ENCODE results near the gene LHPP. TPM values are rescaled to one million over a fixed set of nuclear protein-coding genes. Genes with fewer than 3 reads are reported as not detected.

Gene LHPP
- total RNA-seq, 1 experiment from 2014 or later = 6.6 TPM

- H3K4me3 ChIP-seq (ENCODE audit: low read length) = no peak overlapping the region
- H3K27me3 ChIP-seq (ENCODE audit: low read length) = no peaks in the 10 kb centered on the region
- intact Hi-C loops (cut with micrococcal nuclease) = no loop called here
- H3K4me1 ChIP-seq (ENCODE audit: insufficient read depth, low read length) = no peaks in the 10 kb centered on the region
- no peaks in the 10 kb centered on the region for H3K9me3 ChIP-seq (ENCODE audit: low read length)
- BruUV-seq (replicated peaks) = no TSS peak
- H3K9ac ChIP-seq (ENCODE audit: low read length) = no peak overlapping the region
- no peaks in the 10 kb centered on the region for H3F3A ChIP-seq (ENCODE audit: low read length, unreplicated experiment)
- no peaks in the 10 kb centered on the region for H3K36me3 ChIP-seq (ENCODE audit: low read depth, low read length)
- no peak for ATAC-seq
- H3K79me2 ChIP-seq (ENCODE audit: low read length) = no peaks in the 10 kb centered on the region
- no peak for TF ChIP-seq EZH2phosphoT487 (IDR thresholded peaks at IDR 0.05; ENCODE audit: borderline replicate concordance, low read length)
- no peak for TF ChIP-seq CTCF (conservative IDR thresholded peaks at IDR 0.05; ENCODE audit: low read depth, low read length)
- TF ChIP-seq EZH2 (IDR thresholded peaks at IDR 0.05; ENCODE audit: low read length, unreplicated experiment) = no peak
- no peak for DNase-seq
- CTCF ChIA-PET = no interaction called here
- no peak overlapping the region for H2AFZ ChIP-seq (ENCODE audit: low read length)
- no peak overlapping the region for H3K4me2 ChIP-seq (ENCODE audit: low read length)
- no peaks in the 10 kb centered on the region for H3K9me2 ChIP-seq (replicated peaks; ENCODE audit: low read length)
- POLR2A ChIA-PET (ENCODE audit: unreplicated experiment) = no interaction called here
- H4K20me1 ChIP-seq (ENCODE audit: low read length) = no peaks in the 10 kb centered on the region
- no peak overlapping the region for H3K27ac ChIP-seq (ENCODE audit: low read length)
These were observed 158.3 kb downstream of the LHPP start for GRCh38 chr10:124619802-124620490.

- H3F3A ChIP-seq (ENCODE audit: low read length, unreplicated experiment) = no peaks in the 10 kb centered on the region
- H3K79me2 ChIP-seq (ENCODE audit: low read length) = no peaks in the 10 kb centered on the region
- POLR2A ChIA-PET (ENCODE audit: unreplicated experiment) = no interaction called here
- no TSS peak for BruUV-seq (replicated peaks)
- H3K9ac ChIP-seq (ENCODE audit: low read length) = no peak overlapping the region
- CTCF ChIA-PET = no interaction called here
- no peak for ATAC-seq
- H3K27ac ChIP-seq (ENCODE audit: low read length) = no peak overlapping the region
- no peaks in the 10 kb centered on the region for H4K20me1 ChIP-seq (ENCODE audit: low read length)
- no peak overlapping the region for H3K4me3 ChIP-seq (ENCODE audit: low read length)
- peaks cover 2% of the 10 kb centered on the region for H3K4me1 ChIP-seq (ENCODE audit: insufficient read depth, low read length)
- no peak overlapping the region for H3K4me2 ChIP-seq (ENCODE audit: low read length)
- H3K9me3 ChIP-seq (ENCODE audit: low read length) = no peaks in the 10 kb centered on the region
- no peaks in the 10 kb centered on the region for H3K36me3 ChIP-seq (ENCODE audit: low read depth, low read length)
- no peaks in the 10 kb centered on the region for H3K27me3 ChIP-seq (ENCODE audit: low read length)
- no peak overlapping the region for H2AFZ ChIP-seq (ENCODE audit: low read length)
- TF ChIP-seq CTCF (conservative IDR thresholded peaks at IDR 0.05; ENCODE audit: low read depth, low read length) (no peak), EZH2 (IDR thresholded peaks at IDR 0.05; ENCODE audit: low read length, unreplicated experiment) (no peak), EZH2phosphoT487 (IDR thresholded peaks at IDR 0.05; ENCODE audit: borderline replicate concordance, low read length) (no peak)
- no peak for DNase-seq
- no peaks in the 10 kb centered on the region for H3K9me2 ChIP-seq (replicated peaks; ENCODE audit: low read length)
- intact Hi-C loops (cut with micrococcal nuclease) = no loop called here
These were observed 160.0 kb downstream of the LHPP start for GRCh38 chr10:124621637-124622036.

- Histone ChIP-seq H3K9ac (ENCODE audit: low read length) (no peak overlapping the region), H3K4me2 (ENCODE audit: low read length) (no peak overlapping the region), H3K79me2 (ENCODE audit: low read length) (no peaks in the 10 kb centered on the region), H3F3A (ENCODE audit: low read length, unreplicated experiment) (no peaks in the 10 kb centered on the region), H3K27ac (ENCODE audit: low read length) (no peak overlapping the region), H3K27me3 (ENCODE audit: low read length) (no peaks in the 10 kb centered on the region), H4K20me1 (ENCODE audit: low read length) (no peaks in the 10 kb centered on the region), H2AFZ (ENCODE audit: low read length) (no peak overlapping the region), H3K9me2 (replicated peaks; ENCODE audit: low read length) (no peaks in the 10 kb centered on the region), H3K4me3 (ENCODE audit: low read length) (no peak overlapping the region), H3K9me3 (ENCODE audit: low read length) (no peaks in the 10 kb centered on the region), H3K36me3 (ENCODE audit: low read depth, low read length) (no peaks in the 10 kb centered on the region), H3K4me1 (ENCODE audit: insufficient read depth, low read length) (peaks cover 7% of the 10 kb centered on the region)
- no peak for ATAC-seq
- no peak for DNase-seq
- POLR2A ChIA-PET (ENCODE audit: unreplicated experiment) = no interaction called here
- CTCF ChIA-PET = no interaction called here
- BruUV-seq (replicated peaks) = no TSS peak
- intact Hi-C loops (cut with micrococcal nuclease) = no loop called here
- TF ChIP-seq EZH2phosphoT487 (IDR thresholded peaks at IDR 0.05; ENCODE audit: borderline replicate concordance, low read length) (no peak), EZH2 (IDR thresholded peaks at IDR 0.05; ENCODE audit: low read length, unreplicated experiment) (no peak), CTCF (conservative IDR thresholded peaks at IDR 0.05; ENCODE audit: low read depth, low read length) (no peak)
These were observed 160.5 kb downstream of the LHPP start for GRCh38 chr10:124622158-124622557.
